ENCODE measurements around the gene CD28. TPM values are rescaled to one million over a fixed set of nuclear protein-coding genes. Genes with fewer than 3 reads are reported as not detected.

Gene CD28
- total RNA-seq, 4 donors from 2014 or later = 1.6 to 16.3 (median 6.0) TPM

- DNase-seq (ENCODE audit: low spot score) (no peak), ATAC-seq (ENCODE audit: low FRiP score) (no peak)
- TF ChIP-seq CTCF (IDR thresholded peaks at IDR 0.05) = no peak
Observed at GRCh38 chr2:203787979-203788378, 81.5 kb downstream of the CD28 start.

Small RNAs within 50 kb of the gene (small RNA-seq; reads per million reads assigned to genes)
- gene AC125238.1 = not detected
- gene RNU6-474P = not detected

Other genes starting within 250 kb of the CD28 start
- 10 to 100 TPM; 38.1 to 86.1 (median 65.6) TPM for gene RAPH1, start 171.3 kb upstream of the CD28 start, total RNA-seq
- 1 to 10 TPM in 3 of 4 donors, not detected in 1; 2.0 to 4.7 (median 2.3) TPM for gene CTLA4, start 161.1 kb downstream of the CD28 start, total RNA-seq
- gene ICOS, start 230.1 kb downstream of the CD28 start, total RNA-seq = 1 to 10 TPM in 2 of 4 donors, under 1 TPM in 1, not detected in 1; 0.75 to 3.2 (median 1.0) TPM